Esophagus muscularis mucosa (tissue), 4 donors: ENCODE results near the gene CMYA5. TPM values are rescaled to one million over a fixed set of nuclear protein-coding genes. Genes with fewer than 3 reads are reported as not detected.

Experiments used
- DNase-seq: peaks from one replicate; pipeline ENCODE4 v3.0.0-alpha.2; 2017; ENCODE audit errors: extremely low spot score
- H3K27ac ChIP-seq, 4 donors: fragments of 200-600 bp; sonication (generic); replicated peaks in 1 of 4; 1 replicate in 3 of 4; 2 replicates in 1 of 4; pipeline ENCODE4 v1.5.1; 2016 to 2019; ENCODE audit warnings: mild to moderate bottlenecking in 1 of 4
- H3K27me3 ChIP-seq, 4 donors: fragments of 200-600 bp; sonication (generic); one replicate each; pipeline versions ENCODE4 v1.5.1 to v1.6.0; 2016 to 2019
- H3K36me3 ChIP-seq, 4 donors: fragments of 200-600 bp; sonication (generic); one replicate each; pipeline ENCODE4 v1.5.1; 2016 to 2019
- H3K4me1 ChIP-seq, 4 donors: fragments of 200-600 bp; sonication (generic); one replicate each; pipeline ENCODE4 v1.5.1; 2016 to 2019
- H3K4me3 ChIP-seq, 4 donors: fragments of 200-600 bp; sonication (generic); 1 replicate in 2 of 4; 2 replicates in 2 of 4; pipeline ENCODE4 v1.5.1; 2016 to 2019; ENCODE audit warnings: mild to moderate bottlenecking in 4 of 4, moderate library complexity in 1 of 4
- H3K9me3 ChIP-seq, 4 donors: fragments of 200-600 bp; sonication (generic); 1 replicate in 3 of 4; 2 replicates in 1 of 4; pipeline ENCODE4 v1.5.1; 2016 to 2019
- CTCF ChIP-seq, 3 experiments: fragments of 200-600 bp in 2 of 3; fragments of 450-650 bp in 1 of 3; sonication (generic) in 2 of 3; IDR thresholded peaks; one replicate each; pipeline ENCODE4 v1.5.1; 2017 to 2019; ENCODE audit warnings: antibody characterized with exemption in 3 of 3, mild to moderate bottlenecking in 2 of 3, moderate library complexity in 1 of 3
- EP300 ChIP-seq: sonication (generic); formaldehyde crosslinking; IDR thresholded peaks from one replicate; pipeline ENCODE4 v1.6.1; 2017; ENCODE audit warnings: antibody characterized with exemption
- POLR2A ChIP-seq: fragments of 450-650 bp; IDR thresholded peaks from one replicate; pipeline ENCODE4 v1.6.1; 2017; ENCODE audit warnings: antibody characterized with exemption, moderate library complexity, mild to moderate bottlenecking, low read depth
- POLR2AphosphoS5 ChIP-seq, 2 donors: sonication (generic); formaldehyde crosslinking; IDR thresholded peaks; one replicate each; pipeline ENCODE4 v1.6.1; 2017; ENCODE audit warnings: antibody characterized with exemption in 2 of 2
- WGBS: methylation state at CpG from one replicate; pipeline ENCODE4 v1.1.5; 2018; 5-methylcytosine and 5-hydroxymethylcytosine counted together
- intact Hi-C: fragments of 100-400 bp; cut with DNase I; formaldehyde crosslinking; loops from one replicate; pipeline ENCODE4 v1.15.1; 2023
- total RNA-seq, 4 donors: library from RNA; depleted of rRNA; stranded (reverse); fragments of >200 nt; gene quantifications; one replicate each; pipeline versions ENCODE4 v1.1.0 to v1.2.1, GENCODE V29; 2016

The CMYA5 gene
- total RNA-seq, 4 donors from 2014 or later, result 4.2 to 8.4 (median 4.9) TPM

- TF ChIP-seq EP300 (no peak), POLR2AphosphoS5 (IDR thresholded peaks at IDR 0.05) (no peak)
- no peak for DNase-seq
- Histone ChIP-seq H3K4me3 (no peak overlapping the region), H3K27ac (no peak overlapping the region), H3K9me3 (no peaks in the 10 kb centered on the region), H3K36me3 (no peaks in the 10 kb centered on the region), H3K27me3 (peaks cover 0 to 6% (median 0%) of the 10 kb centered on the region in 4 donors), H3K4me1 (no peaks in the 10 kb centered on the region)
- intact Hi-C loops, result no loop called here
- WGBS, result 91% methylated on average over 2 of the region's 2 CpGs
Observed at GRCh38 chr5:79827159-79827629, 137.6 kb downstream of the CMYA5 start.

GRCh38 chr5:79829260-79829659 lies 139.6 kb downstream of the CMYA5 start:
- Histone ChIP-seq H3K27me3 (peaks cover 0 to 6% (median 0%) of the 10 kb centered on the region in 4 donors), H3K9me3 (no peaks in the 10 kb centered on the region), H3K36me3 (no peaks in the 10 kb centered on the region), H3K4me3 (no peak overlapping the region), H3K4me1 (peaks cover 0 to 6% (median 1%) of the 10 kb centered on the region in 4 donors), H3K27ac (no peak overlapping the region)
- DNase-seq, result no peak
- intact Hi-C loops, result no loop called here
- no peak for TF ChIP-seq CTCF (IDR thresholded peaks at IDR 0.05)
- no peak for TF ChIP-seq POLR2AphosphoS5 (IDR thresholded peaks at IDR 0.05)
- no peak for TF ChIP-seq EP300
- no peak for TF ChIP-seq POLR2A
- 65% methylated on average over 8 of the region's 9 CpGs for WGBS

GRCh38 chr5:79831381-79832309 lies 142.0 kb downstream of the CMYA5 start:
- Histone ChIP-seq H3K27ac (no peak overlapping the region), H3K36me3 (no peaks in the 10 kb centered on the region), H3K4me1 (peaks cover 0 to 18% (median 12%) of the 10 kb centered on the region in 4 donors), H3K9me3 (no peaks in the 10 kb centered on the region), H3K27me3 (peaks cover 0 to 6% (median 0%) of the 10 kb centered on the region in 4 donors), H3K4me3 (no peak overlapping the region)
- peak; percentile 83 for DNase-seq
- WGBS, result 82% methylated on average over 10 of the region's 10 CpGs
- TF ChIP-seq EP300, result no peak
- TF ChIP-seq POLR2A, result no peak
- TF ChIP-seq POLR2AphosphoS5 (IDR thresholded peaks at IDR 0.05), result no peak
- no peak for TF ChIP-seq CTCF (IDR thresholded peaks at IDR 0.05)
- intact Hi-C loops, result no loop called here

GRCh38 chr5:79832911-79833310 lies 143.3 kb downstream of the CMYA5 start:
- Histone ChIP-seq H3K27ac (no peak overlapping the region), H3K27me3 (peaks cover 0 to 6% (median 0%) of the 10 kb centered on the region in 4 donors), H3K36me3 (no peaks in the 10 kb centered on the region), H3K4me1 (peaks cover 0 to 21% (median 16%) of the 10 kb centered on the region in 4 donors), H3K4me3 (no peak overlapping the region), H3K9me3 (no peaks in the 10 kb centered on the region)
- intact Hi-C loops, result no loop called here
- DNase-seq, result peak; percentile 14
- no peak for TF ChIP-seq POLR2A
- TF ChIP-seq CTCF (IDR thresholded peaks at IDR 0.05), result no peak
- TF ChIP-seq POLR2AphosphoS5 (IDR thresholded peaks at IDR 0.05), result no peak
- TF ChIP-seq EP300, result no peak
- WGBS, result 90% methylated on average over 4 of the region's 4 CpGs

- H3K36me3 ChIP-seq, result no peaks in the 10 kb centered on the region
- DNase-seq, result peak; percentile 74
- H3K4me1 ChIP-seq, result peaks cover 0 to 29% (median 27%) of the 10 kb centered on the region in 4 donors
- no peaks in the 10 kb centered on the region for H3K9me3 ChIP-seq
- no peak overlapping the region for H3K4me3 ChIP-seq
- peaks cover 0 to 2% (median 0%) of the 10 kb centered on the region in 4 donors for H3K27me3 ChIP-seq
- intact Hi-C loops, result no loop called here
- peak overlapping the region in 2 of 4 donors; percentile 44 to 66 for H3K27ac ChIP-seq
- 60% methylated on average over 3 of the region's 3 CpGs for WGBS
- TF ChIP-seq EP300 (no peak), POLR2A (no peak), POLR2AphosphoS5 (IDR thresholded peaks at IDR 0.05) (no peak), CTCF (IDR thresholded peaks at IDR 0.05) (no peak)
Observed at GRCh38 chr5:79834098-79834753, 144.6 kb downstream of the CMYA5 start.
